ENCODE results near the gene CALD1. TPM values are rescaled to one million over a fixed set of nuclear protein-coding genes. Genes with fewer than 3 reads are reported as not detected.

The CALD1 gene
- polyA plus RNA-seq, 1 donor from 2014 or later = 8.0 TPM

- H3K27ac ChIP-seq (ENCODE audit: low read length) = no peak overlapping the region
- H3K9ac ChIP-seq (ENCODE audit: low read length) = no peak overlapping the region
- H3K27me3 ChIP-seq (ENCODE audit: insufficient read depth, low read depth, low read length) = no peaks in the 10 kb centered on the region
- H3K9me2 ChIP-seq (ENCODE audit: insufficient read depth, low read length) = no peaks in the 10 kb centered on the region
- H3K9me3 ChIP-seq (ENCODE audit: low read length) = no peaks in the 10 kb centered on the region
- H3F3A ChIP-seq (ENCODE audit: insufficient read depth, low read length, poor library complexity, severe bottlenecking) = no peaks in the 10 kb centered on the region
- H3K36me3 ChIP-seq (ENCODE audit: insufficient read depth, low read length) = no peaks in the 10 kb centered on the region
- no peak for TF ChIP-seq RAD21 (conservative IDR thresholded peaks at IDR 0.05)
- no peak for TF ChIP-seq EZH2 (IDR thresholded peaks at IDR 0.05; ENCODE audit: borderline replicate concordance, insufficient read depth, low read length, poor library complexity, severe bottlenecking)
- TF ChIP-seq TAF1 (IDR thresholded peaks at IDR 0.05; ENCODE audit: low read depth) = no peak
- TF ChIP-seq MXI1 (conservative IDR thresholded peaks at IDR 0.05; ENCODE audit: poor library complexity, severe bottlenecking) = no peak
- no peak for TF ChIP-seq REST (IDR thresholded peaks at IDR 0.05; ENCODE audit: borderline replicate concordance)
- TF ChIP-seq CTCF (IDR thresholded peaks at IDR 0.05; ENCODE audit: poor library complexity, severe bottlenecking) = no peak
- no peak for TF ChIP-seq POLR2AphosphoS5 (IDR thresholded peaks at IDR 0.05)
- no peak for TF ChIP-seq EP300 (conservative IDR thresholded peaks at IDR 0.05; ENCODE audit: poor library complexity, severe bottlenecking)
- TF ChIP-seq SMC3 (conservative IDR thresholded peaks at IDR 0.05; ENCODE audit: poor library complexity) = no peak
- no peaks in the 10 kb centered on the region for H3K79me2 ChIP-seq (replicated peaks; ENCODE audit: insufficient read depth, low read length)
- no peaks in the 10 kb centered on the region for H4K20me1 ChIP-seq (ENCODE audit: insufficient read depth)
- H3K4me3 ChIP-seq (ENCODE audit: low read length) = no peak overlapping the region
- H2AFZ ChIP-seq (ENCODE audit: low read depth, low read length) = no peak overlapping the region
- no peak overlapping the region for H3K4me2 ChIP-seq (ENCODE audit: low read length)
Observed at GRCh38 chr7:134766779-134767519, 12.5 kb upstream of the CALD1 start.

- no peak overlapping the region for H3K9ac ChIP-seq (ENCODE audit: low read length)
- H3K4me2 ChIP-seq (ENCODE audit: low read length) = no peak overlapping the region
- H3K27me3 ChIP-seq (ENCODE audit: insufficient read depth, low read depth, low read length) = no peaks in the 10 kb centered on the region
- TF ChIP-seq RAD21 (conservative IDR thresholded peaks at IDR 0.05) (no peak), EP300 (conservative IDR thresholded peaks at IDR 0.05; ENCODE audit: poor library complexity, severe bottlenecking) (no peak), CTCF (IDR thresholded peaks at IDR 0.05; ENCODE audit: poor library complexity, severe bottlenecking) (no peak), POLR2AphosphoS5 (IDR thresholded peaks at IDR 0.05) (no peak), MXI1 (conservative IDR thresholded peaks at IDR 0.05; ENCODE audit: poor library complexity, severe bottlenecking) (no peak), EZH2 (IDR thresholded peaks at IDR 0.05; ENCODE audit: borderline replicate concordance, insufficient read depth, low read length, poor library complexity, severe bottlenecking) (no peak), TAF1 (IDR thresholded peaks at IDR 0.05; ENCODE audit: low read depth) (no peak)
- H3F3A ChIP-seq (ENCODE audit: insufficient read depth, low read length, poor library complexity, severe bottlenecking) = no peaks in the 10 kb centered on the region
- no peaks in the 10 kb centered on the region for H3K9me3 ChIP-seq (ENCODE audit: low read length)
- no peak overlapping the region for H2AFZ ChIP-seq (ENCODE audit: low read depth, low read length)
- H3K27ac ChIP-seq (ENCODE audit: low read length) = no peak overlapping the region
- H3K36me3 ChIP-seq (ENCODE audit: insufficient read depth, low read length) = no peaks in the 10 kb centered on the region
- no peak overlapping the region for H3K4me3 ChIP-seq (ENCODE audit: low read length)
- no peaks in the 10 kb centered on the region for H4K20me1 ChIP-seq (ENCODE audit: insufficient read depth)
- no peaks in the 10 kb centered on the region for H3K9me2 ChIP-seq (ENCODE audit: insufficient read depth, low read length)
- no peaks in the 10 kb centered on the region for H3K79me2 ChIP-seq (replicated peaks; ENCODE audit: insufficient read depth, low read length)
Observed at GRCh38 chr7:134767520-134768168, 11.8 kb upstream of the CALD1 start.
